Ovary (tissue), 3 donors: ENCODE measurements around the gene VPS13A.

Experiments used
- POLR2A ChIP-seq: fragments of 450-650 bp; IDR thresholded peaks from one replicate; pipeline ENCODE4 v1.6.1; 2017; ENCODE audit warnings: antibody characterized with exemption, mild to moderate bottlenecking, moderate library complexity
- TF ChIP-seq, protein P1 (sequence below), 3 donors: fragments of 450-650 bp in 2 of 3; fragments of 200-600 bp in 1 of 3; IDR thresholded peaks; one replicate each; pipeline versions ENCODE4 v1.5.1 to v1.8.0; 2016 to 2022; ENCODE audit warnings: antibody characterized with exemption in 3 of 3, mild to moderate bottlenecking in 1 of 3
- donor health status: DM: no; HTN: no; CAD: no.

DNA sequence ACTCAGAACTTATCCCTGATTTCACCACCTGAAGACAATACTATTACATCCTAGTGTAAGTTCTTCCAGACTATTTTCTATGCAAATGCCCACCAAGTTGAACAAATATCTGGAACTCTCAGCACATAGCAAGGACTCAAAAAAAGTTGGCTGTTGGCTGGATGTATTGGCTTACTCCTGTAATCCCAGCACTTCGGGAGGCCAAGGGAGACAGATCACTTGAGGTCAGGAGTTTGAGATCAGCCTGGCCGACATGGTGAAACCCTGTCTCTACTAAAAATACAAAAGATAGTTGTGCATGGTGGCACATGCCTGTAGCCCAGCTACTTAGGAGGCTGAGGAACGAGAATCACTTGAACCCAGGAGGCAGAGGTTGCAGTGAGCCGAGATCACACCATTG, 15.0 kb upstream of the VPS13A start:
- TF ChIP-seq, protein P1, sequence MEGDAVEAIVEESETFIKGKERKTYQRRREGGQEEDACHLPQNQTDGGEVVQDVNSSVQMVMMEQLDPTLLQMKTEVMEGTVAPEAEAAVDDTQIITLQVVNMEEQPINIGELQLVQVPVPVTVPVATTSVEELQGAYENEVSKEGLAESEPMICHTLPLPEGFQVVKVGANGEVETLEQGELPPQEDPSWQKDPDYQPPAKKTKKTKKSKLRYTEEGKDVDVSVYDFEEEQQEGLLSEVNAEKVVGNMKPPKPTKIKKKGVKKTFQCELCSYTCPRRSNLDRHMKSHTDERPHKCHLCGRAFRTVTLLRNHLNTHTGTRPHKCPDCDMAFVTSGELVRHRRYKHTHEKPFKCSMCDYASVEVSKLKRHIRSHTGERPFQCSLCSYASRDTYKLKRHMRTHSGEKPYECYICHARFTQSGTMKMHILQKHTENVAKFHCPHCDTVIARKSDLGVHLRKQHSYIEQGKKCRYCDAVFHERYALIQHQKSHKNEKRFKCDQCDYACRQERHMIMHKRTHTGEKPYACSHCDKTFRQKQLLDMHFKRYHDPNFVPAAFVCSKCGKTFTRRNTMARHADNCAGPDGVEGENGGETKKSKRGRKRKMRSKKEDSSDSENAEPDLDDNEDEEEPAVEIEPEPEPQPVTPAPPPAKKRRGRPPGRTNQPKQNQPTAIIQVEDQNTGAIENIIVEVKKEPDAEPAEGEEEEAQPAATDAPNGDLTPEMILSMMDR (IDR thresholded peaks at IDR 0.05): no peak
- TF ChIP-seq POLR2A: no peak
